ENCODE measurements around the gene CHCHD6. TPM values are rescaled to one million over a fixed set of nuclear protein-coding genes. Genes with fewer than 3 reads are reported as not detected.

Gene CHCHD6
- total and polyA plus RNA-seq, 4 donors: 2.0 to 5.1 (median 3.9) TPM

DNA sequence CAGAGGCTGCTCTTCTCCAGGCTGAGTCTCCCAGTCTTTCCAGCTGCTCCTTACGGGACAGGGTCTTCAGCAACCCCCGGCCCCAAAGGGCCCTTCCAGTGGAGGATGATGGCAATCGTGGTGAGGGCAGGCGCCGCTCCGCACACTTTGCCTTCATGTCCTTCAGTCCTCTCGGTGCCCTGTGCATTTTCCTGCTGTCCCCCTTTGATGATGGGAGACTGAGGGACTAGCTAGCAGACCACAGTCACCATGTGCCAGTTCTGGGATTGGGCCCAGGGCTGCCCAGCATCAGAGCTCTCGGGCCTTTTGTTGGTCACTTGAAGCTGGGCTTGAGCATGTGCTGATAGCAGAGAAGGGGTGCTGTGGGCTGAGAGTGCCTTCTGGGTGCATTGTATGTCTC is 40.3 kb upstream of the CHCHD6 start:
- WGBS: 84% methylated on average over 8 of the region's 8 CpGs
- Histone ChIP-seq H3K27me3 (ENCODE audit: control insufficient read depth in 4 of 4, insufficient read depth in 4 of 4, low read length in 3 of 4) (no peaks in the 10 kb centered on the region), H3K36me3 (ENCODE audit: control insufficient read depth in 4 of 4, insufficient read depth in 3 of 4, low read depth in 1 of 4, low read length in 3 of 4) (no peaks in the 10 kb centered on the region), H3K4me1 (ENCODE audit: control insufficient read depth in 4 of 4, insufficient read depth in 4 of 4, low read length in 3 of 4) (no peaks in the 10 kb centered on the region), H3K9ac (ENCODE audit: low read depth in 1 of 2, low read length in 2 of 2) (no peak overlapping the region), H3K4me3 (ENCODE audit: low read depth in 1 of 3, low read length in 3 of 3) (no peak overlapping the region), H3K27ac (ENCODE audit: low read depth in 1 of 2, low read length in 2 of 2) (no peak overlapping the region), H3K9me3 (ENCODE audit: control insufficient read depth in 4 of 4, low read length in 3 of 4) (peaks cover 0 to under 1% (median under 1%) of the 10 kb centered on the region in 4 donors)
- TF ChIP-seq FOXA2 (IDR thresholded peaks at IDR 0.05) (no peak), GABPA (IDR thresholded peaks at IDR 0.05 in 1 of 2, conservative IDR thresholded peaks at IDR 0.05 in 1 of 2) (no peak), HNF4A (conservative IDR thresholded peaks at IDR 0.05) (no peak), NR2F2 (IDR thresholded peaks at IDR 0.05) (no peak), FOXA1 (IDR thresholded peaks at IDR 0.05) (no peak), YY1 (IDR thresholded peaks at IDR 0.05) (no peak), TAF1 (conservative IDR thresholded peaks at IDR 0.05) (no peak), JUND (IDR thresholded peaks at IDR 0.05) (no peak), HNF4G (IDR thresholded peaks at IDR 0.05) (no peak), RAD21 (IDR thresholded peaks at IDR 0.05) (no peak), RXRA (IDR thresholded peaks at IDR 0.05) (no peak), SP1 (IDR thresholded peaks at IDR 0.05) (no peak)
- TF ChIP-seq, protein P1, sequence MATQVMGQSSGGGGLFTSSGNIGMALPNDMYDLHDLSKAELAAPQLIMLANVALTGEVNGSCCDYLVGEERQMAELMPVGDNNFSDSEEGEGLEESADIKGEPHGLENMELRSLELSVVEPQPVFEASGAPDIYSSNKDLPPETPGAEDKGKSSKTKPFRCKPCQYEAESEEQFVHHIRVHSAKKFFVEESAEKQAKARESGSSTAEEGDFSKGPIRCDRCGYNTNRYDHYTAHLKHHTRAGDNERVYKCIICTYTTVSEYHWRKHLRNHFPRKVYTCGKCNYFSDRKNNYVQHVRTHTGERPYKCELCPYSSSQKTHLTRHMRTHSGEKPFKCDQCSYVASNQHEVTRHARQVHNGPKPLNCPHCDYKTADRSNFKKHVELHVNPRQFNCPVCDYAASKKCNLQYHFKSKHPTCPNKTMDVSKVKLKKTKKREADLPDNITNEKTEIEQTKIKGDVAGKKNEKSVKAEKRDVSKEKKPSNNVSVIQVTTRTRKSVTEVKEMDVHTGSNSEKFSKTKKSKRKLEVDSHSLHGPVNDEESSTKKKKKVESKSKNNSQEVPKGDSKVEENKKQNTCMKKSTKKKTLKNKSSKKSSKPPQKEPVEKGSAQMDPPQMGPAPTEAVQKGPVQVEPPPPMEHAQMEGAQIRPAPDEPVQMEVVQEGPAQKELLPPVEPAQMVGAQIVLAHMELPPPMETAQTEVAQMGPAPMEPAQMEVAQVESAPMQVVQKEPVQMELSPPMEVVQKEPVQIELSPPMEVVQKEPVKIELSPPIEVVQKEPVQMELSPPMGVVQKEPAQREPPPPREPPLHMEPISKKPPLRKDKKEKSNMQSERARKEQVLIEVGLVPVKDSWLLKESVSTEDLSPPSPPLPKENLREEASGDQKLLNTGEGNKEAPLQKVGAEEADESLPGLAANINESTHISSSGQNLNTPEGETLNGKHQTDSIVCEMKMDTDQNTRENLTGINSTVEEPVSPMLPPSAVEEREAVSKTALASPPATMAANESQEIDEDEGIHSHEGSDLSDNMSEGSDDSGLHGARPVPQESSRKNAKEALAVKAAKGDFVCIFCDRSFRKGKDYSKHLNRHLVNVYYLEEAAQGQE (IDR thresholded peaks at IDR 0.05): no peak
- TF ChIP-seq, protein P2, sequence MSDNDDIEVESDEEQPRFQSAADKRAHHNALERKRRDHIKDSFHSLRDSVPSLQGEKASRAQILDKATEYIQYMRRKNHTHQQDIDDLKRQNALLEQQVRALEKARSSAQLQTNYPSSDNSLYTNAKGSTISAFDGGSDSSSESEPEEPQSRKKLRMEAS (IDR thresholded peaks at IDR 0.05): no peak
- TF ChIP-seq, protein P3, sequence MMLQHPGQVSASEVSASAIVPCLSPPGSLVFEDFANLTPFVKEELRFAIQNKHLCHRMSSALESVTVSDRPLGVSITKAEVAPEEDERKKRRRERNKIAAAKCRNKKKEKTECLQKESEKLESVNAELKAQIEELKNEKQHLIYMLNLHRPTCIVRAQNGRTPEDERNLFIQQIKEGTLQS (IDR thresholded peaks at IDR 0.05): no peak
- TF ChIP-seq, protein P4, sequence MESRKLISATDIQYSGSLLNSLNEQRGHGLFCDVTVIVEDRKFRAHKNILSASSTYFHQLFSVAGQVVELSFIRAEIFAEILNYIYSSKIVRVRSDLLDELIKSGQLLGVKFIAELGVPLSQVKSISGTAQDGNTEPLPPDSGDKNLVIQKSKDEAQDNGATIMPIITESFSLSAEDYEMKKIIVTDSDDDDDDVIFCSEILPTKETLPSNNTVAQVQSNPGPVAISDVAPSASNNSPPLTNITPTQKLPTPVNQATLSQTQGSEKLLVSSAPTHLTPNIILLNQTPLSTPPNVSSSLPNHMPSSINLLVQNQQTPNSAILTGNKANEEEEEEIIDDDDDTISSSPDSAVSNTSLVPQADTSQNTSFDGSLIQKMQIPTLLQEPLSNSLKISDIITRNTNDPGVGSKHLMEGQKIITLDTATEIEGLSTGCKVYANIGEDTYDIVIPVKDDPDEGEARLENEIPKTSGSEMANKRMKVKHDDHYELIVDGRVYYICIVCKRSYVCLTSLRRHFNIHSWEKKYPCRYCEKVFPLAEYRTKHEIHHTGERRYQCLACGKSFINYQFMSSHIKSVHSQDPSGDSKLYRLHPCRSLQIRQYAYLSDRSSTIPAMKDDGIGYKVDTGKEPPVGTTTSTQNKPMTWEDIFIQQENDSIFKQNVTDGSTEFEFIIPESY (IDR thresholded peaks at IDR 0.05): no peak
- no peak for DNase-seq (ENCODE audit: low spot score)

DNA sequence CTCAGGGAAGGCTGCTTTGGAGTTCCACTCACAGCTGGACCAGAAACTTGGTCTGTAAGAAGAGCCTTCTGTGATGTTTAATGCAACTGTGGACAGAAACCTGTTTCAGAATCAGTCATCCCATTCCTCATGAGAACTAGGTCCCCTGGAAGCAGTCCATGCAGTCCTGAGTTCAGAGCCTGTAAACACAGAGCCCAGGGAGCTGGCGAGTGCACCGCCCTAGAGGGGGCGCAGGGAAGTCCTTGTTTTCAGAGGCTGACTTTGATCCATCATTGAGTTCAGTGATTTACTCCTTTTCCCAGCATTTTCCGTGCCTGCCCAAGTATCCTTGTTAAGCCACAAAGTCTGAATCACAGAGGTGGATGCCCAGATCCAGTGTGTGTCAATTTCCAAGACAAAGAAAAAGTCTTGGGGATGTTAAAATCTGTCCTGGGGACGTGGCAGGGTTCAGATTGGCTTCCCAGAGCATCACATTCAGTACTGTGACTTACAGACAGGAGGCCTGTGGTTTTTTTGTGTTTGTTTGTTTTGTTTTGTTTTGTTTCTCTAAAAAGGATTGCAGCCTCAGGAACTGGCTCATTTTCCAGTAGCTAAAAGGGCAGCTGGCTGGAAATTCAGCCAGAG is 39.3 kb upstream of the CHCHD6 start:
- Histone ChIP-seq H3K27me3 (ENCODE audit: control insufficient read depth in 4 of 4, insufficient read depth in 4 of 4, low read length in 3 of 4) (no peaks in the 10 kb centered on the region), H3K9ac (ENCODE audit: low read depth in 1 of 2, low read length in 2 of 2) (no peak overlapping the region), H3K4me3 (ENCODE audit: low read depth in 1 of 3, low read length in 3 of 3) (no peak overlapping the region), H3K4me1 (ENCODE audit: control insufficient read depth in 4 of 4, insufficient read depth in 4 of 4, low read length in 3 of 4) (no peaks in the 10 kb centered on the region), H3K9me3 (ENCODE audit: control insufficient read depth in 4 of 4, low read length in 3 of 4) (no peaks in the 10 kb centered on the region), H3K36me3 (ENCODE audit: control insufficient read depth in 4 of 4, insufficient read depth in 3 of 4, low read depth in 1 of 4, low read length in 3 of 4) (no peaks in the 10 kb centered on the region), H3K27ac (ENCODE audit: low read depth in 1 of 2, low read length in 2 of 2) (no peak overlapping the region)
- DNase-seq (ENCODE audit: low spot score): no peak
- WGBS: 60% methylated on average over 5 of the region's 5 CpGs
- TF ChIP-seq GABPA (IDR thresholded peaks at IDR 0.05 in 1 of 2, conservative IDR thresholded peaks at IDR 0.05 in 1 of 2): no peak
- TF ChIP-seq, protein P2 (IDR thresholded peaks at IDR 0.05): no peak
- TF ChIP-seq YY1 (IDR thresholded peaks at IDR 0.05): no peak
- TF ChIP-seq, protein P3 (IDR thresholded peaks at IDR 0.05): no peak
- TF ChIP-seq JUND (IDR thresholded peaks at IDR 0.05): no peak
- no peak for TF ChIP-seq HNF4G (IDR thresholded peaks at IDR 0.05)
- no peak for TF ChIP-seq FOXA2 (IDR thresholded peaks at IDR 0.05)
- TF ChIP-seq, protein P4 (IDR thresholded peaks at IDR 0.05): no peak
- TF ChIP-seq, protein P1 (IDR thresholded peaks at IDR 0.05): no peak
- TF ChIP-seq HNF4A (conservative IDR thresholded peaks at IDR 0.05): no peak
- TF ChIP-seq EGR1 (IDR thresholded peaks at IDR 0.05; ENCODE audit: low read depth in 2 of 2): no peak
- TF ChIP-seq RXRA (IDR thresholded peaks at IDR 0.05): no peak
- TF ChIP-seq NR2F2 (IDR thresholded peaks at IDR 0.05): no peak
- TF ChIP-seq RAD21 (IDR thresholded peaks at IDR 0.05): no peak
- TF ChIP-seq SP1 (IDR thresholded peaks at IDR 0.05): no peak
- no peak for TF ChIP-seq TAF1 (conservative IDR thresholded peaks at IDR 0.05)
- no peak for TF ChIP-seq FOXA1 (IDR thresholded peaks at IDR 0.05)

Measured in liver (tissue), 9 donors.